ENCODE measurements around the gene MORC3.
A peak's percentile ranks its signal among the peaks of the same experiment; 100 is the strongest.

The MORC3 gene

DNA sequence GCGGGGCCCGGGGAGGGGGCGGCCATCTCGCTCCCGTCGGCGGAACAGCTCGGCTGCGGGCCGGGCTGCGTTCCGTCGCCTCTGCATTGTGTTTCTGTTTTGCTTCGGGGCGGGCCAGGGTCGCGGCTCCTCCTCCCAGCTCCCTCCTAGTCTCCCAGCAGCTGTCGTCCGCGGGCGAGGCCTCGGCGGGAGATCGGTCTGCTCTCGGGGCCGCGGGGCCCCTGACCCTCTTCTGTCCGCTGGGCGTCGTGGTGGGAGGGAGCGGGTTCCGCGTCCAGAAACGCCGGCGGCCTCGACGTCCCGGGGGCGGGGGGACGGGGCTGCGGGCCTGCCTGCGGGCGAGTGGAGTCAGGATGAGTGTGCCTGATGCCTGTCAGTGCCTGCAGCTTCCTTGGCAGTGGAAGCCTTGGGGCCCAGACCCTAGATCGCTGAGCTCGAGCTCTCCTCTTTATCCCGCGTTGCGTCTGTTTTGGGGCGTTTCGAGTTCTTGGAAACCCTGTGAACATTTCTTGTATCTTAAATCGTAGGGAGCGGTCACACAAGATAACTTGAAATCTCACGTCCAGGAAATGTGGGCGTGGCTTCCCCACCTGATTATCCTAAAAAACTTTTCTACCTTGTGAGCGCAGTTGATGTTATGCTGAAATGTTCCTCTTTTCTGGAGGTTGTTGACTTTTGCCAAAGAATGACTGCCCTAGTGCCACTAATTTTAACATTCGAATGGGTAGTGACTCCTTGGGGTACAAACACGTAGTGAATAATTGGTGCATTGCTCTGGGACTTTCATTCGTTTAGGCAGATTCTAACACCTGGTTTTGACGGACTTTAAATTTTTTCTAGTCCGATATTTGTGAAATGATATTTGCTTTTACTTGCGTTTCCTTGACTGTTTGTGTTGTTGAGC lies 676 bp downstream of the MORC3 start:
- Histone ChIP-seq H3K27ac (ENCODE audit: low read length, poor library complexity, severe bottlenecking) (peak overlapping the region; percentile 88), H3K14ac (ENCODE audit: low read length in 2 of 2) (peak overlapping the region in 1 of 2 experiments; percentile 81), H3K4me3 (ENCODE audit: insufficient read depth in 1 of 2, low read depth in 1 of 2, low read length in 2 of 2) (peak overlapping the region; percentile 80 to 95), H2BK5ac (ENCODE audit: low read depth, low read length, poor library complexity, severe bottlenecking) (peak overlapping the region; percentile 54), H3K4ac (ENCODE audit: low read depth in 1 of 2, low read length in 2 of 2) (peak overlapping the region; percentile 12 to 89), H2AFZ (ENCODE audit: low read depth, low read length) (peak overlapping the region; percentile 3), H2AK5ac (ENCODE audit: low read length, severe bottlenecking) (no peak overlapping the region), H3K18ac (ENCODE audit: low read depth in 1 of 2, low read length in 2 of 2) (peak overlapping the region; percentile 86 to 97), H3K27me3 (ENCODE audit: control insufficient read depth in 1 of 2, insufficient read depth in 1 of 2, low read length in 2 of 2) (no peaks in the 10 kb centered on the region), H3K36me3 (ENCODE audit: control insufficient read depth in 1 of 2, insufficient read depth in 2 of 2, low read depth in 1 of 2, low read length in 2 of 2) (peaks cover 3 to 6% of the 10 kb centered on the region in 2 experiments), H3K4me1 (ENCODE audit: control insufficient read depth, insufficient read depth, low read depth, low read length) (peaks cover 5% of the 10 kb centered on the region), H3K4me2 (ENCODE audit: low read length, poor library complexity, severe bottlenecking) (peak overlapping the region; percentile 87), H2BK12ac (ENCODE audit: low read length in 2 of 2) (no peak overlapping the region), H3K9ac (ENCODE audit: low read length) (peak overlapping the region; percentile 91), H3K79me1 (replicated peaks; ENCODE audit: low read length, poor library complexity, severe bottlenecking) (no peaks in the 10 kb centered on the region), H2BK15ac (ENCODE audit: low read depth, poor library complexity, severe bottlenecking) (peak overlapping the region; percentile 86), H2BK120ac (ENCODE audit: low read depth, low read length) (peak overlapping the region; percentile 98), H4K91ac (ENCODE audit: low read length) (peak overlapping the region; percentile 87), H3K23ac (ENCODE audit: low read length in 2 of 2) (no peak overlapping the region), H3K9me3 (ENCODE audit: control insufficient read depth, low read length) (no peaks in the 10 kb centered on the region), H4K8ac (ENCODE audit: low read length) (peak overlapping the region; percentile 87)
- DNase-seq, result peak; percentile 84
- under 1% methylated on average over 45 of the region's 62 CpGs for WGBS

DNA sequence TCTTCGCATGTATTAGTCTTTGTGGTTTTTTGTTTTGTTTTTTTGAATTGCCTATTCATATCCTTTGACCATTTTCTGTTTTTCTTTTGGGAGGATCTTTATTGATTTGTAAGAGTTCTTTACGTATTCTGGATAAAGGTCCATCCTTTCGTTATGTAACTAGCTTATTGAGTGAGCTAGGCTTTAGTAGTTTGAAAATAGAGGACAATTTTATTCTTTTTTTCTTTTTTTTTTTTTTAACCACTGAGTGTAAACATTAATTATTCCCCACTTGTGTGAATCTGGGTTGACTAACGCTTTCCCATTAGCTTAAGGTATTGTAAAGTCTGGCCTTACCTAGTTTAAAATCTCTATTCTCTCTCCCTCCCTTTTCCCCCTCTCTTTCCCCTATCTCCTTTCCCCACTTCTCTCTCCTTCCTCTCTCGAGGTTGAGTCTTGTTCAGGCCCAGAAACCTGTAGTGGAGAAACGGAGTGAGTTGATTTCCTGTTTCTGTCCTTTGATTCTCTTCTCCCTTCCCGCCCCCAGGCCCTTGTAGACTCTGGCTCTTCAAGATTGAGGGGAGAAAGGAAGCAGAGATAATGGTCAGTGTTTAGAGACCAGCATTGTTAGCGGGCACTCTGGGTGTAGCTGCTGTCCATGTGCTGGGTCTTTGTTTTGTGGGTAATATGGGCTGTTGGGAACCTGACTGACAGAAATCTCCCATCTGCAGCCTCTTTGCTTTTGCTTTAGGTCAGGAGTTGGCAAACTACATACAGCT lies 1.5 kb downstream of the MORC3 start:
- peak; percentile 45 for DNase-seq
- Histone ChIP-seq H3K9me3 (ENCODE audit: control insufficient read depth, low read length) (no peaks in the 10 kb centered on the region), H2BK5ac (ENCODE audit: low read depth, low read length, poor library complexity, severe bottlenecking) (no peak overlapping the region), H3K27ac (ENCODE audit: low read length, poor library complexity, severe bottlenecking) (peak overlapping the region; percentile 88), H3K23ac (ENCODE audit: low read length in 2 of 2) (no peak overlapping the region), H2BK15ac (ENCODE audit: low read depth, poor library complexity, severe bottlenecking) (no peak overlapping the region), H3K36me3 (ENCODE audit: control insufficient read depth in 1 of 2, insufficient read depth in 2 of 2, low read depth in 1 of 2, low read length in 2 of 2) (peaks cover 3 to 6% of the 10 kb centered on the region in 2 experiments), H3K4me2 (ENCODE audit: low read length, poor library complexity, severe bottlenecking) (peak overlapping the region; percentile 87), H3K9ac (ENCODE audit: low read length) (peak overlapping the region; percentile 91), H3K4me3 (ENCODE audit: insufficient read depth in 1 of 2, low read depth in 1 of 2, low read length in 2 of 2) (peak overlapping the region in 1 of 2 experiments; percentile 95), H3K27me3 (ENCODE audit: control insufficient read depth in 1 of 2, insufficient read depth in 1 of 2, low read length in 2 of 2) (no peaks in the 10 kb centered on the region), H2AK5ac (ENCODE audit: low read length, severe bottlenecking) (peak overlapping the region; percentile 90), H4K8ac (ENCODE audit: low read length) (peak overlapping the region; percentile 14), H3K4ac (ENCODE audit: low read depth in 1 of 2, low read length in 2 of 2) (peak overlapping the region in 1 of 2 experiments; percentile 49), H4K91ac (ENCODE audit: low read length) (no peak overlapping the region), H3K4me1 (ENCODE audit: control insufficient read depth, insufficient read depth, low read depth, low read length) (peaks cover 5% of the 10 kb centered on the region), H2AFZ (ENCODE audit: low read depth, low read length) (no peak overlapping the region), H2BK120ac (ENCODE audit: low read depth, low read length) (no peak overlapping the region), H3K18ac (ENCODE audit: low read depth in 1 of 2, low read length in 2 of 2) (peak overlapping the region in 1 of 2 experiments; percentile 30), H3K14ac (ENCODE audit: low read length in 2 of 2) (no peak overlapping the region), H3K79me1 (replicated peaks; ENCODE audit: low read length, poor library complexity, severe bottlenecking) (no peaks in the 10 kb centered on the region), H2BK12ac (ENCODE audit: low read length in 2 of 2) (no peak overlapping the region)
- 6% methylated on average over 3 of the region's 8 CpGs for WGBS

DNA sequence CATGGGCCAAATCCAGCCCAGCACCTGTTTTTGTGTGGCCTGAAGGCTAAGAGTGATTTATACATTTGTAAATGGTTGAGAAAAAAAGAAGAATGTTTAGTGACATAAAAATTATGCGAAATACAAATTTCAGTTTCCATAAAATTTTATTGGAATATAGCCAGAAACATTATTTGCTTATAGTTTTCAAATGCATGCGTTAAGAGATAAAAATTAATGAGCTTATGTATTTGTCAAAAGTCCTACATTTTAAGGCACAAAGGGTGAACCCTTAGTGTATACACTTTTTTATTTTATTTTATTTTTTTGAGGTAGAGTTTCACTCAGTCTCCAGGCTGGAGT lies 2.1 kb downstream of the MORC3 start:
- H3K4me2 ChIP-seq (ENCODE audit: low read length, poor library complexity, severe bottlenecking), result peak overlapping the region; percentile 63
- H2BK12ac ChIP-seq (ENCODE audit: low read length in 2 of 2), result no peak overlapping the region
- no peak overlapping the region for H2AK5ac ChIP-seq (ENCODE audit: low read length, severe bottlenecking)
- H3K4ac ChIP-seq (ENCODE audit: low read depth in 1 of 2, low read length in 2 of 2), result no peak overlapping the region
- H2AFZ ChIP-seq (ENCODE audit: low read depth, low read length), result no peak overlapping the region
- H3K27me3 ChIP-seq (ENCODE audit: control insufficient read depth in 1 of 2, insufficient read depth in 1 of 2, low read length in 2 of 2), result no peaks in the 10 kb centered on the region
- H4K91ac ChIP-seq (ENCODE audit: low read length), result no peak overlapping the region
- no peak overlapping the region for H3K14ac ChIP-seq (ENCODE audit: low read length in 2 of 2)
- H3K23ac ChIP-seq (ENCODE audit: low read length in 2 of 2), result no peak overlapping the region
- peak overlapping the region; percentile 50 for H3K27ac ChIP-seq (ENCODE audit: low read length, poor library complexity, severe bottlenecking)
- H2BK15ac ChIP-seq (ENCODE audit: low read depth, poor library complexity, severe bottlenecking), result no peak overlapping the region
- peak overlapping the region; percentile 91 for H3K9ac ChIP-seq (ENCODE audit: low read length)
- H3K18ac ChIP-seq (ENCODE audit: low read depth in 1 of 2, low read length in 2 of 2), result peak overlapping the region in 1 of 2 experiments; percentile 30
- H3K4me1 ChIP-seq (ENCODE audit: control insufficient read depth, insufficient read depth, low read depth, low read length), result peaks cover 5% of the 10 kb centered on the region
- no peak overlapping the region for H2BK120ac ChIP-seq (ENCODE audit: low read depth, low read length)
- H3K9me3 ChIP-seq (ENCODE audit: control insufficient read depth, low read length), result no peaks in the 10 kb centered on the region
- H3K79me1 ChIP-seq (replicated peaks; ENCODE audit: low read length, poor library complexity, severe bottlenecking), result no peaks in the 10 kb centered on the region
- peak overlapping the region in 1 of 2 experiments; percentile 95 for H3K4me3 ChIP-seq (ENCODE audit: insufficient read depth in 1 of 2, low read depth in 1 of 2, low read length in 2 of 2)
- no peak overlapping the region for H2BK5ac ChIP-seq (ENCODE audit: low read depth, low read length, poor library complexity, severe bottlenecking)
- no peak overlapping the region for H4K8ac ChIP-seq (ENCODE audit: low read length)
- H3K36me3 ChIP-seq (ENCODE audit: control insufficient read depth in 1 of 2, insufficient read depth in 2 of 2, low read depth in 1 of 2, low read length in 2 of 2), result peaks cover 3 to 6% of the 10 kb centered on the region in 2 experiments
- no peak for DNase-seq
- whole genome bisulfite sequencing, result no CpG with 5 or more reads among the region's 2 CpGs

DNA sequence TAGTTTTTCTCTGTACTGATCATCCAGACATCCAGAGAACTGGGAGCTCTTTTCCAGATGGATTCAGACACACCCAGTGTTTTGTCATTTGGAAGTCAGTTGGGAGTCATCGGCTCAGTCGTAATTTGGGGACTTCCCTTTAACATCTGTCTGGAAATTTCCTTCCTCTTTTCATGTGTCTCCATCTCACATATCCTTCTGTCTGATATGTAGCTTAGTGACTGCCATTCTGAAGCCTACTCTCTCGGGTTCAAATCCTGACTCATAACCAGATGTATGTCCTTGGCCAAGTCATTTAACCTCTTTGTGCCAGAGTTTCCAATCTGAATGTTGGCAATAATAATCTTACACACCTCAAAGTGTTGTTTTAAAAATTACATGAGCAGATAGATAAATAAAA lies 3.0 kb downstream of the MORC3 start:
- H3K9me3 ChIP-seq (ENCODE audit: control insufficient read depth, low read length), result no peaks in the 10 kb centered on the region
- no peak overlapping the region for H2BK5ac ChIP-seq (ENCODE audit: low read depth, low read length, poor library complexity, severe bottlenecking)
- H3K27me3 ChIP-seq (ENCODE audit: control insufficient read depth in 1 of 2, insufficient read depth in 1 of 2, low read length in 2 of 2), result no peaks in the 10 kb centered on the region
- H3K27ac ChIP-seq (ENCODE audit: low read length, poor library complexity, severe bottlenecking), result no peak overlapping the region
- 85% methylated on average over 3 of the region's 3 CpGs for WGBS
- H4K91ac ChIP-seq (ENCODE audit: low read length), result no peak overlapping the region
- H3K4me2 ChIP-seq (ENCODE audit: low read length, poor library complexity, severe bottlenecking), result no peak overlapping the region
- peak overlapping the region; percentile 91 for H3K9ac ChIP-seq (ENCODE audit: low read length)
- no peak overlapping the region for H3K23ac ChIP-seq (ENCODE audit: low read length in 2 of 2)
- H2BK15ac ChIP-seq (ENCODE audit: low read depth, poor library complexity, severe bottlenecking), result no peak overlapping the region
- no peak overlapping the region for H3K18ac ChIP-seq (ENCODE audit: low read depth in 1 of 2, low read length in 2 of 2)
- no peak overlapping the region for H2BK12ac ChIP-seq (ENCODE audit: low read length in 2 of 2)
- H3K14ac ChIP-seq (ENCODE audit: low read length in 2 of 2), result no peak overlapping the region
- no peak overlapping the region for H4K8ac ChIP-seq (ENCODE audit: low read length)
- H3K4ac ChIP-seq (ENCODE audit: low read depth in 1 of 2, low read length in 2 of 2), result no peak overlapping the region
- peaks cover 5% of the 10 kb centered on the region for H3K4me1 ChIP-seq (ENCODE audit: control insufficient read depth, insufficient read depth, low read depth, low read length)
- peak; percentile 67 for DNase-seq
- no peak overlapping the region for H2AFZ ChIP-seq (ENCODE audit: low read depth, low read length)
- H2AK5ac ChIP-seq (ENCODE audit: low read length, severe bottlenecking), result no peak overlapping the region
- H3K36me3 ChIP-seq (ENCODE audit: control insufficient read depth in 1 of 2, insufficient read depth in 2 of 2, low read depth in 1 of 2, low read length in 2 of 2), result peaks cover 3 to 6% of the 10 kb centered on the region in 2 experiments
- no peaks in the 10 kb centered on the region for H3K79me1 ChIP-seq (replicated peaks; ENCODE audit: low read length, poor library complexity, severe bottlenecking)
- H3K4me3 ChIP-seq (ENCODE audit: insufficient read depth in 1 of 2, low read depth in 1 of 2, low read length in 2 of 2), result peak overlapping the region in 1 of 2 experiments; percentile 5
- H2BK120ac ChIP-seq (ENCODE audit: low read depth, low read length), result no peak overlapping the region

Measured in mesenchymal stem cell (in vitro differentiated cells and primary cell).